OCI-LY1 (cell line): ENCODE measurements around the gene DLG5.

Experiments used
- H2AFZ ChIP-seq: fragments of 200-600 bp; sonication (generic), shearing (Covaris generic); 2 replicates; pipeline ENCODE4 v1.6.0; 2014; ENCODE audit warnings: antibody characterized with exemption, mild to moderate bottlenecking, low read length
- H3F3A ChIP-seq: fragments of 200-600 bp; sonication (generic), shearing (Covaris generic); 2 replicates; pipeline ENCODE4 v1.6.0; 2014; ENCODE audit warnings: mild to moderate bottlenecking, antibody characterized with exemption, low read length, moderate library complexity; ENCODE audit not compliant: insufficient read depth
- H3K27ac ChIP-seq: fragments of 200-600 bp; sonication (generic); 2 replicates; pipeline ENCODE4 v1.5.1; 2014; ENCODE audit warnings: low read length, mixed run types, mild to moderate bottlenecking, low read depth; ENCODE audit not compliant: poor library complexity, severe bottlenecking
- H3K27me3 ChIP-seq: fragments of 200-600 bp; sonication (generic); 2 replicates; pipeline ENCODE4 v1.6.0; 2014; ENCODE audit warnings: antibody characterized with exemption, mild to moderate bottlenecking, low read length, moderate library complexity; ENCODE audit not compliant: insufficient read depth
- H3K36me3 ChIP-seq: fragments of 200-600 bp; sonication (generic); 2 replicates; pipeline ENCODE4 v1.6.1; 2014; ENCODE audit warnings: mild to moderate bottlenecking, antibody characterized with exemption, low read length, moderate library complexity, mixed read lengths; ENCODE audit not compliant: insufficient read depth
- H3K4me1 ChIP-seq: fragments of 200-600 bp; sonication (generic); 2 replicates; pipeline ENCODE4 v1.5.1; 2014; ENCODE audit warnings: mild to moderate bottlenecking, low read length, moderate library complexity; ENCODE audit not compliant: insufficient read depth, severe bottlenecking
- H3K4me2 ChIP-seq: fragments of 200-600 bp; sonication (generic), shearing (Covaris generic); 2 replicates; pipeline ENCODE4 v1.6.1; 2014; ENCODE audit warnings: low read length
- H3K4me3 ChIP-seq: fragments of 200-600 bp; sonication (generic); 2 replicates; pipeline ENCODE4 v1.5.1; 2014; ENCODE audit warnings: low read length, low read depth, mild to moderate bottlenecking, mixed read lengths; ENCODE audit not compliant: poor library complexity, severe bottlenecking
- H3K79me2 ChIP-seq: fragments of 200-600 bp; shearing (Covaris generic); 2 replicates; pipeline ENCODE4 v1.6.1; 2016; ENCODE audit warnings: mixed run types, low read length, mixed read lengths; ENCODE audit not compliant: insufficient read depth
- H3K9ac ChIP-seq: fragments of 200-600 bp; sonication (generic), shearing (Covaris generic); 2 replicates; pipeline ENCODE4 v1.6.1; 2014; ENCODE audit warnings: mild to moderate bottlenecking, low read length, mixed read lengths
- H3K9me2 ChIP-seq: fragments of 200-600 bp; sonication (generic), shearing (Covaris generic); 2 replicates; pipeline ENCODE4 v1.6.1; 2014; ENCODE audit warnings: low read depth, mild to moderate bottlenecking, low read length, mixed read lengths
- H3K9me3 ChIP-seq: fragments of 200-600 bp; shearing (Covaris generic); 2 replicates; pipeline ENCODE4 v1.6.1; 2014; ENCODE audit warnings: low read length, mixed read lengths
- H4K20me1 ChIP-seq: fragments of 200-600 bp; sonication (generic), shearing (Covaris generic); 2 replicates; pipeline ENCODE4 v1.6.0; 2016; ENCODE audit warnings: mild to moderate bottlenecking, low read length; ENCODE audit not compliant: insufficient read depth
- CTCF ChIP-seq: fragments of 200-600 bp; sonication (generic), shearing (Covaris generic); IDR thresholded peaks from 2 replicates; pipeline ENCODE4 v1.5.1; 2017; ENCODE audit warnings: mild to moderate bottlenecking, antibody characterized with exemption, low read length, moderate library complexity, mixed read lengths
- EZH2 ChIP-seq: fragments of 200-600 bp; sonication (generic), shearing (Covaris generic); IDR thresholded peaks from 2 replicates; pipeline ENCODE4 v1.8.0; 2017; ENCODE audit warnings: borderline replicate concordance, mixed run types, mild to moderate bottlenecking, antibody characterized with exemption, low read length, moderate library complexity, mixed read lengths

DLG5 gene

GRCh38 chr10:77788496-77789010, 138.0 kb downstream of the DLG5 start:
- H3K36me3 ChIP-seq: no peaks in the 10 kb centered on the region
- no peaks in the 10 kb centered on the region for H3F3A ChIP-seq
- no peak overlapping the region for H3K27ac ChIP-seq
- H3K27me3 ChIP-seq: no peaks in the 10 kb centered on the region
- no peaks in the 10 kb centered on the region for H3K9me3 ChIP-seq
- H3K79me2 ChIP-seq: no peaks in the 10 kb centered on the region
- TF ChIP-seq CTCF (no peak), EZH2 (no peak)
- H3K9me2 ChIP-seq: no peaks in the 10 kb centered on the region
- no peaks in the 10 kb centered on the region for H4K20me1 ChIP-seq
- H3K9ac ChIP-seq: no peak overlapping the region
- H3K4me3 ChIP-seq: no peak overlapping the region
- H3K4me2 ChIP-seq: no peak overlapping the region
- no peaks in the 10 kb centered on the region for H3K4me1 ChIP-seq
- H2AFZ ChIP-seq: no peak overlapping the region

- H3K27ac ChIP-seq: no peak overlapping the region
- TF ChIP-seq CTCF (no peak), EZH2 (no peak)
- H3K9ac ChIP-seq: no peak overlapping the region
- H3K4me2 ChIP-seq: no peak overlapping the region
- H3K4me3 ChIP-seq: no peak overlapping the region
- no peaks in the 10 kb centered on the region for H3K27me3 ChIP-seq
- H3K79me2 ChIP-seq: no peaks in the 10 kb centered on the region
- no peaks in the 10 kb centered on the region for H3K9me3 ChIP-seq
- no peaks in the 10 kb centered on the region for H3F3A ChIP-seq
- H3K36me3 ChIP-seq: no peaks in the 10 kb centered on the region
- no peaks in the 10 kb centered on the region for H4K20me1 ChIP-seq
- no peaks in the 10 kb centered on the region for H3K4me1 ChIP-seq
- no peaks in the 10 kb centered on the region for H3K9me2 ChIP-seq
- H2AFZ ChIP-seq: no peak overlapping the region
These were observed 139.1 kb downstream of the DLG5 start for GRCh38 chr10:77787440-77787839.

GRCh38 chr10:77784856-77785255, 141.7 kb downstream of the DLG5 start:
- Histone ChIP-seq H3K27me3 (no peaks in the 10 kb centered on the region), H4K20me1 (no peaks in the 10 kb centered on the region), H3K27ac (no peak overlapping the region), H2AFZ (no peak overlapping the region), H3F3A (no peaks in the 10 kb centered on the region), H3K4me2 (no peak overlapping the region), H3K9me2 (no peaks in the 10 kb centered on the region), H3K36me3 (no peaks in the 10 kb centered on the region), H3K4me1 (no peaks in the 10 kb centered on the region), H3K9me3 (no peaks in the 10 kb centered on the region), H3K79me2 (no peaks in the 10 kb centered on the region), H3K4me3 (no peak overlapping the region), H3K9ac (no peak overlapping the region)
- no peak for TF ChIP-seq CTCF
- no peak for TF ChIP-seq EZH2
